GM19328 (cell line): ENCODE data around the gene STEAP1.
A peak's percentile ranks its signal among the peaks of the same experiment; 100 is the strongest.
"Not testable (repeated sequence)": the region's sequence is repeated elsewhere in the genome, so short reads cannot be mapped to it uniquely, and the experiment has no call there.

Experiments
- ATAC-seq: cut with Tn5 transposase; IDR thresholded peaks from one replicate; pipeline ENCODE4 v1.9.1; 2021; ENCODE audit warnings: mild to moderate bottlenecking, moderate library complexity; ENCODE audit not compliant: unreplicated experiment

Gene STEAP1

DNA sequence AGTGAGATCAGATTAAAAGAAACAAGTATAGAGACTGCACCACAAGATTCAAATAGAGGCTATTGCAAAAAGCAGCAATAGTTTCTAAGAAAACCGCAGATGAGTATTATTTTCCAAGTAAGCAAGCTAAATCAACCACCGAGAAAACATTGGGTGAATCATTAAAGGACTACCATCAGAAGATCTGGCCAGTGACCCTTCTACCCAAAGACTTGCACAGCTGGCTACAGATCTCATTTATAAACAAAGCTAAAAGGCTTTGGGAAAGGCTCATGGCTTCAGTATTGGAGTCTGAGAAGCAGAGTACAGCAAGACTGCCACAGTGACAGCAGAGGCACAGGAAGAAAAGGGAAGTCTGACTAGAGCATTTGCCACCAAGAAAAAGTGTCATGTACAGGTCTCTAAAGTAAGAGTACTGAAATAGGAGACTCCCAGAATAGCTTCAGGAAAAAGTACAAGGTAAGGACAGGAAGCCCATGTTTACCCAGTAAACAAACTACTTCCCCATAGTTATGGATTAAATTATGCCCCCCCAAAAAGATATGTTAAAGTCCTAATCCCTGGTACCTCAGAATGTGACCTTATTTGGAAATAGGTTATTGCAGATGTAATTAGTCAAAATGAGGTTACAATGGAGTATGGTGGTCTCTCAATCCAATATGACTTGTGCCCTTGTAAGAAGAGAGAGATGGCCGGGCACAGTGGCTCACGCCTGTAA is 19.0 kb downstream of the STEAP1 start:
- ATAC-seq, result peak; percentile 77

- ATAC-seq, result no peak
Observed at GRCh38 chr7:90175667-90176066, 21.4 kb downstream of the STEAP1 start.

GRCh38 chr7:90176195-90176594 is 21.9 kb downstream of the STEAP1 start:
- no peak for ATAC-seq

DNA sequence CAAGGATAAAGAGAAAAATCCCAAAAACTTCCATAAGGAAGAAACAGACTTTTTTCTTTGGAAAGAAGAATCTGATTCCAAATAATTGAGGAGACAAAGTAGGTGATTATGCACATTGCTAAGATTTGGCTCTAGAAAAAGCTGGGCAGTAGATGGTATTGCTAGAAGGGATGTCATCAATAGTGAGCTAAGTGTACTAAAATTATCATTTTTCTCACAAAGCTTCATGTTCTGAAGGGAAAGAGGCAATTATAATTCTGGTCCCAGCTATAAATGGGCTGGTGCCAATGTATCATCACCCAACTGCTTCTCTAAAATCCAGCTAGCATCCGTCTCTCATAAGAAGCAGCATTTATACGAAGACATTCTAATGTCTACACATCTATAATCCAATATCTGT is 23.9 kb downstream of the STEAP1 start:
- ATAC-seq, result no peak

- ATAC-seq, result peak; percentile 94
Observed at GRCh38 chr7:90178679-90179278, 24.5 kb downstream of the STEAP1 start.

GRCh38 chr7:90180011-90180585 is 25.8 kb downstream of the STEAP1 start:
- no peak for ATAC-seq

- no peak for ATAC-seq
Observed at GRCh38 chr7:90180649-90181048, 26.4 kb downstream of the STEAP1 start.

DNA sequence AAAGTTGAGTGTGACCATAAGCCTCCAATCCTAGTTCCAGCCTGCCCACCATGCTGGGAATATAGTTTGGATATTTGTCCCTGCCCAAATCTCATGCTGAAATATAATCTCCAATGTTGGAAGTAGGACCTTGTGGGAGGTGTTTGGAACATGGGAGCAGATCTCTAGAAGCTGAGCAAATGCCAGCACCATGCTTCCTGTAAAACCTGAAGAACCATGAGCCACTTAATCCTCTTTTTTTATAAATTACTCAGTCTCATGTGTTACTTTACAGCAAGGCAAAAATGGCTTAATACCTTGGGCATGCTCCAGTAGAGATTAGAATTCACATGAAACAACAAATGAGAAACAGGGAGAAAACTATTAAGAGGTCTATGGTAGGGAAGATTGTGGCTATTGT is 27.2 kb downstream of the STEAP1 start:
- no peak for ATAC-seq

DNA sequence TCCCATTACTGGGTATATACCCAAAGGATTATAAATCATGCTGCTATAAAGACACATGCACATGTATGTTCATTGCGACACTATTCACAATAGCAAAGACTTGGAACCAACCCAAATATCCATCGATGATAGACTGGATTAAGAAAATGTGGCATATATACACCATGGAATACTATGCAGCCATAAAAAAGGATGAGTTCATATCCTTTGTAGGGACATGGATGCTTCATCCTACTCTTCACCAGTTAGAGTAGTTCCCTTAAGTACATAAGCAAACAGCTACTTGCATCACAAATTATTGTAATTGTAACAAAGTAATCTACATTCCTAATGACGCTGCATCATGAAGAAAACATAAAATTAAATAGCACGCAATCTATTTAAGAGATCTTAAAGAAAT is 32.0 kb downstream of the STEAP1 start:
- ATAC-seq, result not testable (repeated sequence)

- ATAC-seq, result no peak
Observed at GRCh38 chr7:90187507-90188050, 33.3 kb downstream of the STEAP1 start.

DNA sequence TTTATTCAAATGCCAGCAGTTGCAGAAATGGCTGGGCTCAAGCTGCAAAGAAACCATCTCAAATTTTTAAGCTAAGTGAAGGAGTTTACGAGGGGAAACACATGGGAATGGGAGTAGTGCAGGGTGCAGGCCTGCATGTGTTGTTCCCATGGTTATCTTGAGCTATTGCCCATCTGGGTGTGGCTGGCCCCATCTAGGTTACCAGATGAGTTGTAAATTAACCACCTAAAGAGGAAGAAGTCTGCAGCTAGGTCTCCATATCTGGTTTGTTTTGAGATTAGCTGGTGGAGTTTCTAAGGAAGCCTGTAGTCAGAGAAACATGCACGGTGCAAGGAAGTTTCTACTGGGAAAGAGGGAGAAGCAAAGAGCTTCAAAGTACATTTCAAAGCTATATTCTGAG is 34.0 kb downstream of the STEAP1 start:
- peak; percentile 89 for ATAC-seq

DNA sequence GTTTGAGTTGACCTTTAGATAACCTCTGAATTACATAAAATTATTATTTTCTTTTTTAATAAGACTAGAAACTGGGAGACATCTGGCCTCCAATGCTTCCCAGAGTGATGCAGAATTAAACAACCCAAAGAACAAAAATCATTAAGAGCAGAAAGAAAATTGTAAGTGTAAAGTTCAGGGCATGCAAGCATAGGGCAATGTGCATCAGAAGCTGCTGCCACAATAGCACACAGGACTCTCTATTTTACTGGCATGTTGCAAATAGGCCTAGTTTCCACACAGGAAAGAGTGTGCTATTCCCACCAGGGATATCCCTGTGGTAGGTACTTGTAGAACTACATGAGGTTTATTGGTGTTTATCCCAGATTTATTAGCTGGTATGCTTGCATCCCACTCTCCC is 36.7 kb downstream of the STEAP1 start:
- ATAC-seq, result no peak

- no peak for ATAC-seq
Observed at GRCh38 chr7:90191648-90192047, 37.4 kb downstream of the STEAP1 start.

GRCh38 chr7:90192876-90193750 is 38.8 kb downstream of the STEAP1 start:
- no peak for ATAC-seq

DNA sequence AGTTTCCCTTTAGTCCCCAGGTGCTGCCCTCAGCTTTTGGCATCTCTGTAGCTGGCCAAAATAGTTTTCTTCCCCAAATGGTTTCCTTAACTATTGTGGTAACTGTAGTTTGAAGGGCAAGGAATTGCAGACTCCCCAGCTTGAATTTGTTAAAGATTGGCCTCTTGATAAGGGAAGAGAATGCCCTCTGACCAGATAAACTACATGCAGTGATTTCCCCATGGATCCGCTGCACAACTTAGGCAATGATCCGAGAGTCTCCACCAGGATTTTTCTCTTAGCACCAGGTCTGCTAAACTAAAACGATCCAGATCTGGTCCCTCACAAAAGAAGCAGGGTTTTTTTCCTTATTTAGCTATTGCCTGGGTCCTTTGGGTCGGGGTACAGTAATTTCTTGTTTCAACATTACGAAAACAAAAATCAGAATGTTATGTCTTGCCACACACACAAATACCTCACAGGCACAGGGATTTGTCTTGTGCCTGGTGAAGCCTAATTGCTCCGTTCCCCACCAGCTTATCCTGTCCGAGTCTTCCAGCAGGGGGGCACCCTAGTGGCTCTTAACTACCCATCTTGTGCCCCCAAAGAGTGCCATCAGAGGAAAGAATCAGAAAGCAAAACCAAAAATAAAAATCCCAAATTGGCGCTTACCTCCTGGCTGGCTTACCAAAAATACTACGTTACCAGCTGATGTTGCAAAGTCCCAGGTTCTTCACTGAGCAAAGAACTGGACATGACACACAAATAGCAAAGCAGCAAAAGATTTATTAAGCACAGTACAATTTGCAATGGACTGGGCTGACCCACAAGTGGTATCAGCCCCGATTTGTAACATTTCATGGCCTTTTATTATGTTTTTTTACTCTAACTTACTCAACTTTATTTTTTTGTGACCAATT is 40.9 kb downstream of the STEAP1 start:
- no peak for ATAC-seq

GRCh38 chr7:90201500-90202195 is 47.4 kb downstream of the STEAP1 start:
- ATAC-seq, result no peak

DNA sequence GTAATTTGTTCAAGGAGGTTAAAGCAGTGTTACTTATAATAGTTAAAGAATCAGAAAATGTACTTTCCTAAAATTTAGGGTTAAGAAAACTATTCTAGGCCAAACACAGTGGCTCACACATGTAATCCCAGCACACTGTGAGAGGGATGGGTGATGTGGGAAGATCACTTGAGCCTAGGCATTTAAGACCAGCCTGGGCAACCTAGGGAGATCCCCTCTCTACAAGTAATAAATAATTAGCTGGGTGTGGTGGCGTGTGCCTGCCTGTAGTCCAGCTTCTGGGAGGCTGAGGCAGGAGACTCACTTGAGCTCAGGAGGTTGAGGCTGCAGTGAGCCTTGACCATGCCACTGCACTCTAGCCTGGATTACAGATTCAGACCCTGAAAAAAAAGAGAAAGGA is 53.7 kb downstream of the STEAP1 start:
- no peak for ATAC-seq

GRCh38 chr7:90209776-90210175 is 55.5 kb downstream of the STEAP1 start:
- no peak for ATAC-seq

DNA sequence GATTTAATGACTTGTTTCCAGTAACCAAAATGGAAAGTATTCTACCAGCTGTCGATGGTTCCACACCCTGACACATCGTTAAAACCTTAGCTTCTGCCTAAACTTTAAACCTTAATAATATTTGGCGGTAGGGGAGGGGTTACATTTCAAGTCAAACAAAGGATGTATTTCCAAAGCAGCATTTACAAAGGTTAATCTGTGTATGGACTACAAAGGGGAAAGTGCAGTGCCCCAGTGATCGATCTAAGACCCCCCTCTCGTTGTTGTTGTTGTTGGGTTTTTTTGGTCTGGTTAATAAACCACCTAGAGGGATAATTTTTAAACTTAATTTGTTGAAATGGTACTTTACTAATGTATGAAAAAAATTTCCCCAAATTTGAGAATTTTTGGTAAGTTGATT is 56.2 kb downstream of the STEAP1 start:
- no peak for ATAC-seq

- ATAC-seq, result no peak
Observed at GRCh38 chr7:90210981-90211380, 56.7 kb downstream of the STEAP1 start.
